ENCODE results near the gene MAB21L4.

The MAB21L4 gene

GRCh38 chr2:240911641-240912265, 15.8 kb upstream of the MAB21L4 start (continued):
- TF ChIP-seq, protein P1, sequence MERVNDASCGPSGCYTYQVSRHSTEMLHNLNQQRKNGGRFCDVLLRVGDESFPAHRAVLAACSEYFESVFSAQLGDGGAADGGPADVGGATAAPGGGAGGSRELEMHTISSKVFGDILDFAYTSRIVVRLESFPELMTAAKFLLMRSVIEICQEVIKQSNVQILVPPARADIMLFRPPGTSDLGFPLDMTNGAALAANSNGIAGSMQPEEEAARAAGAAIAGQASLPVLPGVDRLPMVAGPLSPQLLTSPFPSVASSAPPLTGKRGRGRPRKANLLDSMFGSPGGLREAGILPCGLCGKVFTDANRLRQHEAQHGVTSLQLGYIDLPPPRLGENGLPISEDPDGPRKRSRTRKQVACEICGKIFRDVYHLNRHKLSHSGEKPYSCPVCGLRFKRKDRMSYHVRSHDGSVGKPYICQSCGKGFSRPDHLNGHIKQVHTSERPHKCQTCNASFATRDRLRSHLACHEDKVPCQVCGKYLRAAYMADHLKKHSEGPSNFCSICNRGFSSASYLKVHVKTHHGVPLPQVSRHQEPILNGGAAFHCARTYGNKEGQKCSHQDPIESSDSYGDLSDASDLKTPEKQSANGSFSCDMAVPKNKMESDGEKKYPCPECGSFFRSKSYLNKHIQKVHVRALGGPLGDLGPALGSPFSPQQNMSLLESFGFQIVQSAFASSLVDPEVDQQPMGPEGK (tag by site-specific recombination; IDR thresholded peaks at IDR 0.05) = no peak

DNA sequence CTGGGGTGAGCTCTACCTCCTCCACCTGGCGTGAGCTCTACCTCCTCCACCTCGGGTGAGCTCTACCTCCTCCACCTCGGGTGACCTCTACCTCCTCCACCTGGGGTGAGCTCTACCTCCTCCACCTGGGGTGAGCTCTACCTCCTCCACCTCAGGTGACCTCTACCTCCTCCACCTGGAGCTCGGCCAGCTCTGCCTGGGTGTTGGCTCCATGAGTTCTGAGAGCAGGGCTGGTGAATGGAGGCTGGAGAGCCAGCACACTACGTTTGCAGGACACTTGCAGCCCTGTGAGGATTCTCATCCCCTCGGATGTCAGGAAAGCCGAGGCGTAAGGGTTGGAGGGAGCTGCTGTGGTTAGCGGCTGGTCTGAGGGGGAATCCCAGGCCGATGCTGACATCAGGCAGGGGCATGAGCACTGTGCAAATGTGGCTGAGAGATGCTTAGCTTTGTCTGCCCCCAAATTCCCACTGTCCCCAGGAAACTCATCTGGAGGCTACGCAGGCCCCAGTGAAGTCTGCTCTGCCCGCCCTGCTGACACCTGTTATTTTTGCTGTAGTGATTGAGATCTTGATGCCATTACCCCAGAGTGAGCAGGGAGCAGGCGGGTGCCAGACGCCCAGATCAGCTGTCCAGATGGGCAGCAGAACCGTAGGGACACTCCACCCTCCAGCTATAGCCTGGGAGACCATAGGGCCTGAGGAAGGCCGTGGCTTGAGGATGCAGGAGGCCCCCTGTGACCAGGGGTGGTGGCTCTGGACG, 13.4 kb upstream of the MAB21L4 start:
- POLR2A ChIA-PET = no interaction called here
- TF ChIP-seq TCF7L2 (IDR thresholded peaks at IDR 0.05; ENCODE audit: borderline replicate concordance, low read depth, low read length) (no peak), ZNF600 (tag by site-specific recombination; IDR thresholded peaks at IDR 0.05) (0 out of 2 replicates have a peak, but pooled peaks have one; percentile 28), ZNF335 (tag by site-specific recombination; conservative IDR thresholded peaks at IDR 0.05) (no peak), ZNF561 (tag by site-specific recombination; IDR thresholded peaks at IDR 0.05; ENCODE audit: borderline replicate concordance) (no peak)
- H3K4me1 ChIP-seq (ENCODE audit: control insufficient read depth, insufficient read depth, low read length) = no peaks in the 10 kb centered on the region; the same call in 1 of the 2 replicates
- H3K4me3 ChIP-seq (ENCODE audit: low read depth, low read length) = no peak overlapping the region
- H3K27ac ChIP-seq (ENCODE audit: extremely low read depth, low read depth, low read length) = no peak overlapping the region
- CTCF ChIA-PET = interaction anchor here (0.9 kb wide), 1 partner anchor 74 kb away, joined by 4 read pairs; no protein-coding TSS in a partner anchor
- no peaks in the 10 kb centered on the region for H3K36me3 ChIP-seq (ENCODE audit: control insufficient read depth in 2 of 2, insufficient read depth in 1 of 2, low read length in 2 of 2)
- no peaks in the 10 kb centered on the region for H3K9me3 ChIP-seq (ENCODE audit: control insufficient read depth, insufficient read depth, low read depth, low read length)

DNA sequence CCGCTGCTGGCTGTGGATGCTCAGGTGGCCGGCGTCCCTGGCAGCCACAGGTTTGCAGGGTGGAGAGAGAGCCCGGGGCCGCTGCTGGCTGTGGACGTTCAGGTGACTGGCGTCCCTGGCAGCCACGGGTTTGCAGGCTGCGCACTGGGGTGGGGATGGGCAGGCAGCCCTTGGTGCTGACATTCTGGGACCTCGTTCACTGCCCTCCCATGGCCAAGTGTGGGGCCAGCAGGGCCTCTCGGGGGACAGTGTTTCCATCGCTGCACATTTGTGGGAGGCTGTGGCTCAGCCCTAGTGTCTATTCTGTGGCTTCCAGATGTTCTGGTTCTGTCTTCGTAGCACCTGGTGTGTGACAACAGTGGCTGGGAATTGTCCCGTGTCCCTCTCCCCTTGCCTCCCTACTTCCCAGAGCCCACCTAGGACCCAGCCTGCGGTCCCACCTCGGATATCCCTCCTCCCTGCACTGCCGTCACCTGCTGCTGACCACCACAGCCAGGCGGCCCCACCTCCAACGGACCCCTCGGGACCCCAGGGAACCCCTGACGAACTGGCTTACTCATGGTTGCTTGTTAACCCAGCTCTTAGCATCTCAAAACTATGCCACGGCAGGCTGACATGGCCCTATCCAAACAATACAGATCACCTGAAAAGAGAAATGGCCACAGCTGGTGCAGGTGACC, 11.1 kb upstream of the MAB21L4 start:
- Histone ChIP-seq H3K36me3 (ENCODE audit: control insufficient read depth in 2 of 2, insufficient read depth in 1 of 2, low read length in 2 of 2) (no peaks in the 10 kb centered on the region), H3K4me3 (ENCODE audit: low read depth, low read length) (no peak overlapping the region), H3K4me1 (ENCODE audit: control insufficient read depth, insufficient read depth, low read length) (no peaks in the 10 kb centered on the region; the same call in 1 of the 2 replicates), H3K9me3 (ENCODE audit: control insufficient read depth, insufficient read depth, low read depth, low read length) (no peaks in the 10 kb centered on the region), H3K27ac (ENCODE audit: extremely low read depth, low read depth, low read length) (no peak overlapping the region)
- ChIA-PET POLR2A (no interaction called here), CTCF (interaction anchor here (0.6 kb wide), 1 partner anchor 50 kb away, joined by 4 read pairs; no protein-coding TSS in a partner anchor)
- TF ChIP-seq ZNF76 (tag by site-specific recombination; IDR thresholded peaks at IDR 0.05; ENCODE audit: borderline replicate concordance, low read depth) (no peak), ZNF10 (tag by site-specific recombination; IDR thresholded peaks at IDR 0.05) (0 out of 2 replicates have a peak, but pooled peaks have one; percentile 38), ZBTB17 (tag by site-specific recombination; IDR thresholded peaks at IDR 0.05) (no peak), ZBTB7A (tag by site-specific recombination; IDR thresholded peaks at IDR 0.05; ENCODE audit: low read depth) (no peak)

DNA sequence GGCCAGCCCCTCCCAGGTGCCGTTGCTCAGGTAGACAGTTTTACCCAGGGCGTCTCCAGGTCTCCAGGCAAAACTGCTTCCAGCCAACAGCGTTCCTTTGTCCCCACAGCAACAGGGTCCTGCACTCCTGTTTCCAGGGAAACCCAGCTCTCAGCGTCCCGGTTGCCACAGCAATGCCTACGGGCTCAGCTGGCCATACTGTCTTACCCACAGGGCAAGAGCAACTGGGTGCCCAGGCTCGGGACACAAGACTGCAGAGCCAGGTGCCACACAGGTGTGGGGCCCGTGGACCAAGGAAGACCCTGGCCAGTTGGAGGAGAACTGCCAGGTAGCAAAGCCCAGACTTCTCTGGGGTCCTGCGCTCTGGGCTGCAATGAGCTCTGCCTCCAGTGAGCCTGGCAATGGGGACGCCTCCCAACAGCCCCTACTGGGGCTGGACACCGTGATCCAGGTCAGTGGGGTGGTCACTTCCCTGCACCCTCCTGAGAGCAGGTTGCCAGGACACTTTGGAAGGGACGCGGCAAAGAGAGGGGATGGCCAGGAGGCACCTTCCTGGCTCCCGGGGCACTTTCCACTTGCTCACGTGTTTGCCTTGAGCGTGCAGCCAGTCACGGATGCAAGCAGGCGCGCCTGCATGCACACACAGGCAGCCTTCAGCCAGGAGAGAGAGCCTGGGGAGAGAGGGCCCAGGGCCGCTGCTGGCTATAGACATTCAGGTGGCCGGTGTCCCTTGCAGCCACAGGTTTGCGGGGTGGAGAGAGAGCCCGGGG, 10.4 kb upstream of the MAB21L4 start, which contains the start of gene CROCC2:
Gene CROCC2 (plus strand): TSS at position 196 of the 770 bp plus-strand sequence. CDS start 178 bp downstream, at position 374.
- CTCF ChIA-PET = interaction anchor here (1.0 kb wide), 1 partner anchor 8 kb away, joined by 6 read pairs; no protein-coding TSS in a partner anchor

More for the DNA sequence above, 10.4 kb upstream of the MAB21L4 start, which contains the start of gene CROCC2:
- POLR2A ChIA-PET = no interaction called here
- Histone ChIP-seq H3K36me3 (ENCODE audit: control insufficient read depth in 2 of 2, insufficient read depth in 1 of 2, low read length in 2 of 2) (no peaks in the 10 kb centered on the region), H3K9me3 (ENCODE audit: control insufficient read depth, insufficient read depth, low read depth, low read length) (no peaks in the 10 kb centered on the region), H3K27ac (ENCODE audit: extremely low read depth, low read depth, low read length) (no peak within 1 kb of the TSS), H3K4me3 (ENCODE audit: low read depth, low read length) (no peak within 1 kb of the TSS), H3K4me1 (ENCODE audit: control insufficient read depth, insufficient read depth, low read length) (no peaks in the 10 kb centered on the region; the same call in 1 of the 2 replicates)
- no peak for TF ChIP-seq IKZF3 (tag by site-specific recombination; IDR thresholded peaks at IDR 0.05)
- TF ChIP-seq, protein P2, sequence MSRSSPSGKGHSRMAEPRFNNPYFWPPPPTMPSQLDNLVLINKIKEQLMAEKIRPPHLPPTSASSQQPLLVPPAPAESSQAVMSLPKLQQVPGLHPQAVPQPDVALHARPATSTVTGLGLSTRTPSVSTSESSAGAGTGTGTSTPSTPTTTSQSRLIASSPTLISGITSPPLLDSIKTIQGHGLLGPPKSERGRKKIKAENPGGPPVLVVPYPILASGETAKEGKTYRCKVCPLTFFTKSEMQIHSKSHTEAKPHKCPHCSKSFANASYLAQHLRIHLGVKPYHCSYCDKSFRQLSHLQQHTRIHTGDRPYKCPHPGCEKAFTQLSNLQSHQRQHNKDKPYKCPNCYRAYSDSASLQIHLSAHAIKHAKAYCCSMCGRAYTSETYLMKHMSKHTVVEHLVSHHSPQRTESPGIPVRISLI (tag by site-specific recombination; IDR thresholded peaks at IDR 0.05) = no peak
- TF ChIP-seq ZFHX2 (tag by site-specific recombination; conservative IDR thresholded peaks at IDR 0.05) = no peak
- TF ChIP-seq ZBTB44 (tag by site-specific recombination; IDR thresholded peaks at IDR 0.05) = no peak
- TF ChIP-seq ZNF701 (tag by site-specific recombination; IDR thresholded peaks at IDR 0.05) = no peak
- no peak for TF ChIP-seq ZNF223 (tag by site-specific recombination; IDR thresholded peaks at IDR 0.05)
- no peak for TF ChIP-seq ZNF248 (tag by site-specific recombination; IDR thresholded peaks at IDR 0.05)
